Fibroblast of skin of back (primary cell): Measurements from ENCODE around the gene ST14. TPM values are rescaled to one million over a fixed set of nuclear protein-coding genes. Genes with fewer than 3 reads are reported as not detected.

Experiments used
- DNase-seq: peaks from one replicate; pipeline ENCODE4 v3.0.0-alpha.2; 2013
- polyA plus RNA-seq, 2 experiments: library from polyadenylated mRNA; unstranded; fragments of 120-200 nt; gene quantifications; one replicate each; pipeline ENCODE4 v1.2.1, GENCODE V29; 2013; ENCODE audit not compliant: insufficient read length in 2 of 2

The ST14 gene
- polyA plus RNA-seq (2013, experiment 1 of 2; ENCODE audit: insufficient read length) = 0.06 TPM
- polyA plus RNA-seq (2013, experiment 2 of 2; ENCODE audit: insufficient read length) = not detected

DNA sequence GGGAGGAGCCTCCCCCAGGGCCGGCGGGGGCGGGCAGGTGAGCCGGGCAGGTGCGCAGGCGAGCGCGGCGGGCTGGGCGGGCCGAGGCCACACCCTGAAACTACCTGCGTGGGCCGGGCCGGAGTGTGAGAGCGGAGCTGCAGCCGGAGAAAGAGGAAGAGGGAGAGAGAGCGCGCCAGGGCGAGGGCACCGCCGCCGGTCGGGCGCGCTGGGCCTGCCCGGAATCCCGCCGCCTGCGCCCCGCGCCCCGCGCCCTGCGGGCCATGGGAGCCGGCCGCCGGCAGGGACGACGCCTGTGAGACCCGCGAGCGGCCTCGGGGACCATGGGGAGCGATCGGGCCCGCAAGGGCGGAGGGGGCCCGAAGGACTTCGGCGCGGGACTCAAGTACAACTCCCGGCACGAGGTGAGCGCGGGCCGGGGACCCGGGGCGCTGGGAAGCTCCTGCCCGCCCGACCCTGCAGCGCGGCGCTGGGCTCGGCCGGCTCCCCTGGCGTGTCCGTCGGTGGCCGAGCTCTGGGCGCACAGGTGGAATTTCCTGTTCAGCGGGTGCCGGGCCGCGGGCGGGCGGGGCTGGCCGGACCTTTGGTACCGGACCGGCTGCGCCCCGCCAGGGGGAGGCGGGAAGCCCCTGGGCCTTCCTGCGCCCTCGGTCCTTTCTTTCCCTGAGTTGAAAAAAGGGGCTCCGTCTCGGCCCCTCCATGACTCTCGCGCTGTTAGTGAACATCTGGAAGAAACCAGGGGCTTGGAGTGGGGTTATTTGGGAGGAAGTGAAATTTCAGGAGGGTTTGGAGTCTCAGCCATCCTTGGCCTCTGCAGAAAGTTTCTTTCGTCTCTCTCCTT lies at the start of gene ST14:
Gene ST14, plus strand, starts transcription at position 126 of the 841 bp plus-strand sequence. Its CDS starts 198 bp downstream, at position 324.
- DNase-seq = no peak

DNA sequence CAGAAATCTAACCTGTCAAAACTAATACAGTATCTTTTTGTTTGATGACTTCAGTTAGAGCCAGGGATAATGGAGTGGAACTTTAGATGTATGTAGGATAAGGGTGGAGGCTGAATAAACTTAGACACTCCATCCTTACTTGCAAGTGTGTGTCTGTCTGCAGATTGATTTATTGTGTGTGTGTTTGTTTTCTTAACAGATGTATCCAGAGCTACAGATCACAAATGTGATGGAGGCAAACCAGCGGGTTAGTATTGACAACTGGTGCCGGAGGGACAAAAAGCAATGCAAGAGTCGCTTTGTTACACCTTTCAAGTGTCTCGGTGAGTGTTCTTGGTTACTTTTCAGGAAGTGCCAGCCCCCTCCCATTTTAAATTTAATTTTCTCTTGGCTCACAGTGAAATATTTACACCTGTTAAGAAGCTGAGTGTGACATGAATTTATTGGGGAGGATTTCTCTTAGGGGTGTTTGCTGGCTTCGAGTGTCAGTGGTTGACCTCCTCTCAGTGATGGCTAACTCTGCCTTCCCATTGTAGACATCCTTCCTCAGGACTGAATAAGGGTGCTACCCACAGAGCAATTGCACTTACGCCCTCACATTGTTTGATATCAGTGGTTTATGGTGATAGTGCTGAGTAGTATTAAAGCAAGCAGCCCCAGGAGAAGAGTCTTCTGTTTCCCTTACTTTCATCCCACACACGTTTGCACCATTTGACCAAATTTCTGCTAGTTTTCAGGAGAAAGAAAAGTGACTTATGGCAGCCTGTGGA lies 49.1 kb upstream of the ST14 start:
- no peak for DNase-seq

DNA sequence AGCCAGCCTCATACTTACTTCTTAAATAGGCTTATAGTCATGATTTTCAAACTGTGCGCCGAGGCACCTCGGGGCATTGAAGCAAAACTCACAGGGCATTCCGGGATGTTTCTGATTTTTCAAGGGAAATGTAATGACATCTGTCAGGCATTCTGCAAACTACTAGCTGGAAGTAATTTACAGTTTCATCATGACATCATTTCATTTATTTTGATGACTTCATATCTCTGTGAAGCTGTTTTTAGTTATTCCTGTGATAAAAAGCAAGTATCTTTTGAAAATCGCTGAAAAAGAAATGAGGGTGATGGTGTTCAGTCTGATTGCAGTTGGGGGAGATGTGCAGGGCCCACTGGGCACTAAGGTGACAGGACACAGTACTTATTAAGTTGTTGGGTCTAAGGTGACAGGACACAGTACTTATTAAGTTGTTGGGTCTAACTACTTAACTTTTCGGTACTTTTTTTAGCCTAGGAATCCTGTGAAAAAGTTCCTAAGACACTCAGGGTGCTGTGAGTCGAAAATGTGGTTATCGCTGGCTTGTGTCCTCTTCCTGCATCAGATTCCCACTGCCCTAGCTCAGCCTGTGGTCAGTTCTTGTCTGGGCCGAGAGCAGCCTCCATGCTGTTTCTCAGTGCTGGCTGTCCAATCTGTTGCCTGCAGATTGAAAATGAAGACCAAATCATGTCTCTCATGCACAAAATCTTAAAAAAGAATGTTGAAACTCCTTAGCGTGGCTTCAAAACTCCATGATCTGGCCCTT lies 47.3 kb upstream of the ST14 start:
- DNase-seq = no peak

DNA sequence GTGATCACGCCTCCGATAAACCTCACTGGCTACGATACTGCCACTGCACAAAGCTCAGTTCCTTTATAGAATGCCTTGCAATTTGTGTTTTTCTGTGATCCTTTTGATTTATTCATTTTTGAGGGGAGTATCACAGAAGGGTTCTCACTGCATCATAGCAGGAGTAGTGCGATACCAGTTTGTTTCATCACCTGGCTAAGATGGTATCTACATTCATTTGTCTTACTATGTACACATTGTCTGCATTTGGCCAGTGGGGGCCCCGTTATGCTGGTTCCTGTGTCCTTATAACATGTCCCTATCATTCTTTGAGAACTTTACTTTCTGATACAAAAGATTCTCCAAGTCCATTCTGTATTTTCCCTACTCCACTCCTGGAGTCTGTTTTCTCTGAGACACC lies 45.3 kb upstream of the ST14 start:
- DNase-seq = no peak

DNA sequence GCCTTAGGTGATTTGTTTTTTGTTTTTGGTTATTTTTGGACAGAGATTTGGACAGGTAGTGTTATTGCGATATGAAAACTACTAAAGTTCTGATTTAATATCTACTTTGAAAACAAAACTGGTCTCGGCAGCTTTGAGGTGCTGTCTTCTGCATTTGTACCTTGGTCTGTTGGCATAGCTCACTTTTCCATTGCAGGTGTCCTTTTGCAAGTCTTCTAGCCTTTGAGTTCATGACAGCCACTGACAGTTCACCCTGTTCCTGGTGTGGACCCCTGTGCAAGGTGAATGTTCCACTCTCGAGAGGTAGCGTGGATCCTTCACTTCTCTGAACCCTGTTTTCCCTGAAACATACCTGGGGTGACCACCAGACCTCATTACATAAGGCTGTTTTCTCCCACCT lies 44.9 kb upstream of the ST14 start:
- no peak for DNase-seq

DNA sequence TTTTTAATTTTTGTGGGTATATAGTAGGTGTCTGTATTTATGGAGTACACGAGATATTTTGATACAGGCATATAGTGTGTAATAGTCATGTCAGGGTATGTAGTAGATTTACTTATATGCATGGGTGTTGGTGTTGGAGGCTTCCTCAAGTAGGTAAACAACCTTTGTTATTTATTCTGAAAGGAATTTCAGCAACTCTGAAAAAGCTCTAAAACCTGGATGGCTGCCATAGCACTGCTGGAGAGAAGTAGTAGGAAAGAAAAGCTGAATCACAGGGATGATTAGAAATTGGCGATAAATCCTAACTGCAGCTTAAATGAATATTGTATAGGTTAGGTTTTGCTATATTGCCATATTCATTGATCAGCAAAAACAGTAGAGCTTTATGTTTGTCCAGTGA lies 44.4 kb upstream of the ST14 start:
- peak; percentile 62 for DNase-seq

DNA sequence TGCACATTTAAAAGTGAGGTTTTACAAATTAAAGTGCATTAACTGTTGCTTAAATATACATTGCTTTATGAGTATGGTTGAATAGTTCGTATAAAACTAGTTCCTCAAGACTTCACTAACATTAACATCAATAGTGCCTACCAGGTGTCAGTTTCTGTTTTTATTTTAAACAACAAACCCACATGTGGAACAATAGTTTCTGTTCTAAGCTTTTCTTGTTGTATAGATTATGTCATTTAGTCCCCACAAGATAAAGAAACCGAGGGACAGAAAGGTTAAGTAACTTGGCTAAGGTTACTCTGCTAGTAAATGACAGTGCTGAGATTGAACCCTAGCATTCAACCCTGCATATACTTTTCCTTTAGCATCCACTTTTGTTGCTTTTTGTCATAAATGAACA lies 41.4 kb upstream of the ST14 start:
- no peak for DNase-seq

DNA sequence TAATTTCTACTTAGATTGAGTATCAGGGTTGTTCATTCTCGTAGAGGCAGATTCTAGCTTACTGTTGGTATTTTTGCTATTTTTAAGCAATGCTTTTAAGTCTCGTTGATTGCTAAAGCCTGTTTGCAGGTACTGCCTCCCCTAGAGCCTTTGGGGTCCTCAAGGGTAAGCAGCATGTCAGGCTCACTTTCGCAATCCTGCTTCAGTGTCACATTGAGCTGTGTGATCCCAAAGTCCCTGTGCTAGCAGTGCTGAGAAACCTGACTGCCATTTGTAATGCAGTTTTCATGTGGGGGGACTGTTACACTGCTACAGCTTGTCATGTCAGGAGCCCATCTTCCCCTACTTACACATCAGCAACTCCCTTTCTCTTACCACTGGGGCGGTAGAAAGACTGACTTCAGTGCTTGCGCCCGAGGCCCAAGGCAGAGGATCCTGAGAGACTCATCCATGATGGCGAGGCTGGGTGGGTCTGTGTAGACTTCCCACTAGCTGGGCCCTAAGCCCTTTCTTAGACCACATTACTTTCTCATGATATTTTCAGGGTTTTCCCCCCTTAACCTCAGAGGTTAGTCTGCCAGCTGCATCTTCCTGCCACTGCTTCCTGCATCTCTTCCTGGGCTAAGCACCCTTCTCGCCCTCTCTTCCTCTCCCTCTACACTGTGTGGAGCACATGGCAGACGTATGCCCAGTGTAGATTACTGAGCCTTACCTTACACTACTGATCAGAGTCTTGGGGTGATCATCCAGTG lies 40.8 kb upstream of the ST14 start:
- DNase-seq = no peak

DNA sequence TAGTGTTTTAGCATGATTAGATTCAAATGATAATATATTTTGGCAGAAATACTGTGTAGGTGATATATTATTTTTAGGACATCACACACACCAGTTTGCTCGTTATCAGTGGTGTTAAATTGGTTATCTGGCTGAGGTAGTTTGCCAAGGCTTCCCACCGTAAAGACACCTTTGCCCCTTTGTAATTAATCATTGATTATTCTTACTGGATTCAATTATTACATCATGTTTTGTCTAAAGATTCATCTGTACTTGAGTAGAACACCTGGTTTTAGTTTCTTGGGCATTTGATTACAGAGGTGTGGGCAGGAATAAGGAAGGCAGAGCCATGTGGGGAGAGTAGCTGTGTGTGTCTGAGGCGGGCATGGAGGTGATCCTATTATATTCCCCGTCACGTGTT lies 39.5 kb upstream of the ST14 start:
- no peak for DNase-seq

DNA sequence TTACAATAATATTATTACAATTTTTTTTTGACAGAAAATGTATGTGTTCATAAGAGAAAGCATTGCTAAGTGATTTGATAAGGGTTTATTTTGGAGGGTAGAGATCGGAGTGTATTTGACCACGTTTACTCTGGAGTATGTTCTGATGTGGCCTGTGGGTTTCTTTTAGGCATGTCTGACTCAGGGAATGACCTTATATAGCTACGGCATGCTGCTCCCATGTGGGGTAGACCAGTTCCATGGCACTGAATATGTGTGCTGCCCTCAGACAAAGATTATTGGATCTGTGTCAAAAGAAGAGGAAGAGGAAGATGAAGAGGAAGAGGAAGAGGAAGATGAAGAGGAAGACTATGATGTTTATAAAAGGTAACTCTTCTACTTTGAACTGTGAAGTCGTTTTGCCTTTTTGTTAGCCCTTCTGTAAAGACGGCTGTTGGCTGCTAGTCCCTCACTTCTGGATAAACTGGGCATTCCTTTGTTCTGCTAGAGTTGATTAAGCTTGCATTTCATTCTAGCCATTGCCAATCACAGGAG lies 38.1 kb upstream of the ST14 start:
- DNase-seq = peak; percentile 93

DNA sequence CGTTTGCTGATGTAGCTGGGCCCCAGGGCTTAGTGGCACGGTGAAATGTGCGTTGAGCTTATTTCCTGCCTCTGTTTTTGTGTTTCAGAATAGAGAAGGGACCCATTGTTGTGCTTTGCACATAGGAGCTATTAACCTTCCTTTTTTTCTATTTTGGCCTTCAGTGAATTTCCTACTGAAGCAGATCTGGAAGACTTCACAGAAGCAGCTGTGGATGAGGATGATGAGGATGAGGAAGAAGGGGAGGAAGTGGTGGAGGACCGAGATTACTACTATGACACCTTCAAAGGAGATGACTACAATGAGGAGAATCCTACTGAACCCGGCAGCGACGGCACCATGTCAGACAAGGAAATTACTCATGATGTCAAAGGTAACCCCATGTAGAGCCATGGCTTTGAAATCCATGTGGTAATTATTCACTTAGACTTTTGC lies 37.4 kb upstream of the ST14 start:
- no peak for DNase-seq

DNA sequence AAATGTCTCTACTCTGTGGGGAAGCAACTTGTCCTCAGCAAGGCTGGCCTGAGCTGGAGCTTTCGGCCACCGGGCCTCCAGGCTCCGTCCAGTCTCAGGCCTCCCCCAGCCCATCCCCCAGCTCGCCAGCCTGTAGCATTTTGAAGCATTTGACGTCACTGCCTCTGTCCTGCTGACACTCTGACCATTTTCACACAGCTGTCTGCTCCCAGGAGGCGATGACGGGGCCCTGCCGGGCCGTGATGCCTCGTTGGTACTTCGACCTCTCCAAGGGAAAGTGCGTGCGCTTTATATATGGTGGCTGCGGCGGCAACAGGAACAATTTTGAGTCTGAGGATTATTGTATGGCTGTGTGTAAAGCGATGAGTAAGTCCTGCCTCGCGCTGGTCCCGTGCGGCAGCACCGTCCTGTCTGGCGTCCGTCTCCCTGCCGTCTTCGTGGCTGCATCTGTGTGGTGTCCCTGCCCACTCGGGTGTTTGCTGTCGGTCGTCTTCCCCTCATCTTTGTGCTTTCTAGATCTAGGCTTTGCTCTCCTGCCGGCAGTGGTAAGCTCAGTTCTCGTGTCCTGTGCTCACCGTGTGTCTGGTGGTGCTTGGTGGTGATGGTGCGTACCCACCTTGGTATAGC lies 36.1 kb upstream of the ST14 start:
- no peak for DNase-seq

DNA sequence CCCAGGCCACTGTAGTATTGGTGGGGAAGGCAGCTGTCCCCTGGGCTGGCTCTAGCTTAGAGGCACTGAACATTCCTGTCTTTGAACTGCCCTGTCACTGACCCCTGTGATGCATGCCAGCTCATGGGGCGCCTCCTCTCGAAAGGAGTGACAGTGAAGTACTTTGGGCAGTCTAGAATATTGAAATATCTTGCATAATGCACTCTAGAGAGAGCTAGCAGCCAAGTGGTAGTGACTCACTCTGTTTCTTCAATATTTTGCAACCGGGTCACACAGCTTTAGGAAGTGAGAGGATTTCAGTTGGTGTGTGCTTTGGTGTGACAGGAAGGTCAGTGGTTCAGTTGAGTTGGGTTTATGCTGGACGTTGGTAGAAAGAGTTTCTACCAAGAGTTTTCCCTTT lies 35.5 kb upstream of the ST14 start:
- DNase-seq = peak; percentile 89

DNA sequence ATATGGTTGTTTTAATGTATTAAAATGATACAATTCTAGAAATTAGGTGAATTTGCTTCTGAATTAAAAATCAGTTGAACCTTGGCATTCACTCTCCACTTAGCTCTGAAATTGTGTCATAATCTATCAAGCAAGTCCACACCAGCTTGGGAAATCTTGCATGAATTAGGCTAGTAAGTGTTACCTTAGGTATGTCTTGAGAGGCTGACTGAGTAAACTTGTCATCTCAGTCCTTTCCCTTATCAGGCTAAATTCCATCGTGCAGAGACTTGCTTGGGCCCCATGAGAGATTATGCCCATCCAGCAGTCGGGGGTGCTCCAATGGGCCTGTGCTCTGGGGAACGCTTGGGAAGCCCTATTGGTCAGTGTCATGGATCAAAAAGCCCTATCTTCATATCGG lies 33.9 kb upstream of the ST14 start:
- no peak for DNase-seq

DNA sequence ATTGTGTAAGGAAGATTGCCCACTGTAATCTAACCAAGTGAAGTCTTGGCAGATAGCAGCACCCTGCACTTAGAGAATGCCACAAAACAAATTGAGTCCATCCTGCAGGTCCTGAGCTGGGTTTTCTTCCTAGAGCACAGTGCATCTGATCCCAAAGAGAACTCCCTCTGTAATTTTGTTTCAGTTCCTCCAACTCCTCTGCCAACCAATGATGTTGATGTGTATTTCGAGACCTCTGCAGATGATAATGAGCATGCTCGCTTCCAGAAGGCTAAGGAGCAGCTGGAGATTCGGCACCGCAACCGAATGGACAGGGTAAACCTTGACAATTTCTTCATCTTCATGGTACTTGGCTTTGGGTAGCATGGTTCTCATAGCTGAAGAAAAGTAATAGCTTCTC lies 33.1 kb upstream of the ST14 start:
- DNase-seq = no peak

DNA sequence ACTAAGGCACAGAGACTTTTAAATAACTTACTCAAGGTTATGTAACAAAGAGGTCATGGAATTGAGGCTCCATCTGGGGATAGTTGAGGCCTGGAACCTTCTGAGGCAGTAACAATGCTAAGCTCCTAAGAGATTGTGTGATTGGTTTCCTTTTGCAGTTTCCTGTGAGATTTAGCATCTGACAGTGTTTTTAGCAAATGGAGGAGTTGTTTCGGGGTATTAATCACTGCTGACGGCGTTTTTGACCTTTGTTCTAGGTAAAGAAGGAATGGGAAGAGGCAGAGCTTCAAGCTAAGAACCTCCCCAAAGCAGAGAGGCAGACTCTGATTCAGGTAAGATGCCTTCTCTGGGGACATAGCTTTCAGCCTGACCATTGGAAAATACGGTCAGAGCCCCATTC lies 32.1 kb upstream of the ST14 start:
- DNase-seq = no peak

DNA sequence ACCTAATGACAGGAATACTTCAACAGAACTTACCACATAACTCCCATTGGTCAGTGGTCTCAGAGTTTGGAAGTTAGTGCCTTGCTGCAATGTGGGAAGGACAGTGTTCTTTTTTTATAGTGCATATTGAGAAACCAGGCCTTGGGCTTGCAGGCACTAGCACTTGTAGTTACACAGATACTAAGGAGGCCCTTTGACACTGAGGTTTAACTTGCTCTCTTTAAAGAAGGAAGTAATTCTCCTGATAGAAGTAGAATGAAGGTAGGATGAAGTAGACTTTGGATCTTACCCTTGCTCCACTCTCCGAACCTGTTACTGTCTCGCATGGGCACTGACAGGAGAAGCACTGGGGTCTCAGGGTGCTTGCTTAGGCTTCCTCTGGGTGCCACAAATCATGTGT lies 31.0 kb upstream of the ST14 start:
- no peak for DNase-seq

DNA sequence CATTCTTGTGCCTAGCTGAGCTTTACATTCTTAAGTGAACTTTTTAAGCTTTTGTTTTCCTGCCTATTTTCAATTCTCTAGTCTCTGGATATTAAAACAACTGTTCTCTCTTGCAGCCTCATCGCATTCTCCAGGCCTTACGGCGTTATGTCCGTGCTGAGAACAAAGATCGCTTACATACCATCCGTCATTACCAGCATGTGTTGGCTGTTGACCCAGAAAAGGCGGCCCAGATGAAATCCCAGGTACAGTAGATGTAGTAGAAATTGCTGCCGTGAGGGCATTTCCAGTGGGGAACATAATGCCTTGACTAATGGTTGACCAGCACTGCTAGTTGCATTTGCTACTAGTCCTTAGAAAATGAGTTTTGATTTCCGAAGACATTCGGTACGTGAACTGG lies 29.7 kb upstream of the ST14 start:
- DNase-seq = no peak

DNA sequence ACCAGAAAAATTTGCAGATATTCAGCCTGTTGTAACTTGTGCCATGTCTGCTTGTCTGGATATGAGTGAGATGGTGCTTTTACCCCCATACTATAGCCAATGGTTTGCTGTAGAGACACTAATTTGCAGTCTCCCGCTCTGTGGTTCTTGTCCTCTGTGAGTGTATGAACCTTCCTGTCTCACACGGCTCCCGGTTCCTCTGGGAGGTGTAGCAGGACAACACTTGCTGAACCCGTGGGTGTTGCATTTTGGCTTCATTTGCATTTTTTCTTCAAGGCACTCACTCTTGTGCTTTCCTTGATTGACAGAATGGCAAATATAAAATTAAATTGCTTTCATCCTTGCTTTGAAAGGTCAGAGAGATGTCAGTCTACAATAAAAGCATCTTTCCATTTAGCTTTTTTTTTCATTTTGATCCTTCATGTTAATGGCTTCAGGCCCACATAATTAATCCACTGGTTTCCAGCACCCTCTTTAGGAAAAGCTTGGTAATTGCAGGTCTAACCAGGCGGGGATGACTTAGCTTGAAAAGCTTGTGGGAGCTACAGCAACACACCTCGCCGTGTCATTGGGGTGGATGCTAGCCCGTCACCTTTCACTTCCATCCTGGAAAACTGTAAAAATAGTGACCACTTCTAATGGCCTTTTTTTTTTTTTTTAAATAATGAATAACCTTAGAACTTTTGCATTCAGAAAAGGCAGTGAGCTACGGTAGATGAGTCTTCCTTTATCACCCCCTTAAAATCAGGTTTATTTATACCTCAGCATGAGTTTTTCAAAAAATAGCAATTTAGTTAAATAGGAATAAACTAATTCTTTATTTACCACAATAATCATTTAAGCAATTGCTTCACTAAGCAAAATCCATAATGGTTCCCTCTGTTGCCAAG lies 27.4 kb upstream of the ST14 start:
- peak; percentile 67 for DNase-seq

DNA sequence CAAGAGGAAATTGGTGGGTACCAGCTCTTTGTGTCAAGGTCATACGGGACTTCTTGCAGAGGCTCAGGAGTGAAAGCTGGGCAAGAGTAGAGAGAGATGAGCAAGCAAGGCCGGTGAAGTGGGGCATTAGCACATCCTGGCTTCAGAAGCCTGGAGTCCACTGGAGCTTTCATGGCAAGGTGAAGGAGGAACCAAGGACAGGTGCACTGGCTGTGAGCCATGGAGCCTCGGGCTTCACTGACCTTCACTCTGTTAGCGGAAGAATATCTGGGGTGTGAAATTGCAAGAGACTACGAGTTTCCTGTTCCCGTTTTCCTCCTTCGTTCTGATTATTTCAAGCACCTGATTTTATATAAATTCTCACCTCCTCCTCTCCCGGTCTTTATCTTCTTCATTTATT lies 25.9 kb upstream of the ST14 start:
- DNase-seq = no peak
